Suprapubic skin (tissue), 4 donors: ENCODE results near the gene BASP1. TPM values are rescaled to one million over a fixed set of nuclear protein-coding genes. Genes with fewer than 3 reads are reported as not detected.
"Not testable (repeated sequence)": the region's sequence is repeated elsewhere in the genome, so short reads cannot be mapped to it uniquely, and the experiment has no call there.

ENCODE experiments used
- DNase-seq, 2 donors: peaks; one replicate each; pipeline ENCODE4 v3.0.0-alpha.2; 2019; ENCODE audit warnings: low spot score in 2 of 2
- H3K27ac ChIP-seq: fragments of 200-600 bp; sonication (generic); one replicate; pipeline ENCODE4 v1.5.1; 2019
- H3K27me3 ChIP-seq: fragments of 200-600 bp; sonication (generic); one replicate; pipeline ENCODE4 v1.5.1; 2019
- H3K36me3 ChIP-seq: fragments of 200-600 bp; sonication (generic); one replicate; pipeline ENCODE4 v1.5.1; 2019
- H3K4me1 ChIP-seq: fragments of 200-600 bp; sonication (generic); one replicate; pipeline ENCODE4 v1.5.1; 2019
- H3K4me3 ChIP-seq: fragments of 200-600 bp; sonication (generic); one replicate; pipeline ENCODE4 v1.5.1; 2019; ENCODE audit warnings: mild to moderate bottlenecking
- H3K9me3 ChIP-seq: fragments of 200-600 bp; sonication (generic); one replicate; pipeline ENCODE4 v1.5.1; 2019
- EP300 ChIP-seq: sonication (generic); formaldehyde crosslinking; IDR thresholded peaks from one replicate; pipeline ENCODE4 v1.6.1; 2017; ENCODE audit warnings: antibody characterized with exemption
- POLR2A ChIP-seq, 2 donors: fragments of 450-650 bp; IDR thresholded peaks; one replicate each; pipeline ENCODE4 v1.6.1; 2017; ENCODE audit warnings: antibody characterized with exemption in 2 of 2, mild to moderate bottlenecking in 2 of 2, moderate library complexity in 2 of 2
- POLR2AphosphoS5 ChIP-seq, 3 donors: sonication (generic); formaldehyde crosslinking; IDR thresholded peaks; one replicate each; pipeline ENCODE4 v1.6.1; 2017; ENCODE audit warnings: antibody characterized with exemption in 3 of 3
- WGBS: methylation state at CpG from one replicate; pipeline ENCODE4 v1.1.5; 2018; 5-methylcytosine and 5-hydroxymethylcytosine counted together
- total RNA-seq, 4 donors: library from RNA; depleted of rRNA; stranded (reverse); fragments of >200 nt; gene quantifications; one replicate each; pipeline ENCODE4 v1.1.0, GENCODE V29; 2016
- TF ChIP-seq, protein P1 (sequence below), 2 donors: fragments of 200-600 bp in 1 of 2; fragments of 450-650 bp in 1 of 2; sonication (generic) in 1 of 2; IDR thresholded peaks; one replicate each; pipeline ENCODE4 v1.5.1; 2016 to 2019; ENCODE audit warnings: antibody characterized with exemption in 2 of 2, mild to moderate bottlenecking in 1 of 2, moderate library complexity in 1 of 2

The BASP1 gene
- total RNA-seq, 4 donors from 2014 or later = 20.7 to 31.9 (median 26.2) TPM

DNA sequence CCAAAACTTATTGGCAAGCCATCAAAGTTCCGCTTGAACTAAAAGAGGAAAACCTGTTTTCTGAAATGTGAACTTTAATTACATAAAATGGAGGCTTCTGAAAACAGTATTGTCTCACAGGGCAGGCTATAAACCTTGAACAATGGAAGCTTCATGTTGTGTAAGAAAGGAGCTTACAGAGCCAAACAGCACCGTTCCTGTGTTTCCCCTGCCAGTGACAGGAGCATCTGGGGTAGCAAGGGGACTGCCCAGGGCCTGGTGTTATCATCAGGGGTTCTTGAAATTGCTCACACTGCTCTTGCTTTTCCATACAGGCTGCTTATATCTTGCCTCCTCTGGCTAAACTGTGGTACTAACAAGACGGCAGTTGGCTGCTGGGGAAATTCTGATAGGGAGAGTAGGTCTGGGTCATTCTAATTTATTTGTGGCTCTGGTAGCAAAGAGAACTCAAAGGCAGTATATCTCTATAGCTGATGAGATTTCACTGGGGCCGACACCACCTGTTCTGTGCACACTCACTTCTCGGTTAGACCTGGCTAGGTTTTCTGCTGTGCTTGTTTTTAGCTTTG, 40.4 kb downstream of the BASP1 start:
- no peaks in the 10 kb centered on the region for H3K27me3 ChIP-seq
- DNase-seq = no peak
- no peak overlapping the region for H3K27ac ChIP-seq
- peaks cover 3% of the 10 kb centered on the region for H3K4me1 ChIP-seq
- H3K9me3 ChIP-seq = no peaks in the 10 kb centered on the region
- no peaks in the 10 kb centered on the region for H3K36me3 ChIP-seq
- WGBS = 65% methylated on average over 5 of the region's 5 CpGs
- no peak overlapping the region for H3K4me3 ChIP-seq
- TF ChIP-seq POLR2A (IDR thresholded peaks at IDR 0.05) = no peak
- TF ChIP-seq POLR2AphosphoS5 (IDR thresholded peaks at IDR 0.05) = no peak
- TF ChIP-seq, protein P1, sequence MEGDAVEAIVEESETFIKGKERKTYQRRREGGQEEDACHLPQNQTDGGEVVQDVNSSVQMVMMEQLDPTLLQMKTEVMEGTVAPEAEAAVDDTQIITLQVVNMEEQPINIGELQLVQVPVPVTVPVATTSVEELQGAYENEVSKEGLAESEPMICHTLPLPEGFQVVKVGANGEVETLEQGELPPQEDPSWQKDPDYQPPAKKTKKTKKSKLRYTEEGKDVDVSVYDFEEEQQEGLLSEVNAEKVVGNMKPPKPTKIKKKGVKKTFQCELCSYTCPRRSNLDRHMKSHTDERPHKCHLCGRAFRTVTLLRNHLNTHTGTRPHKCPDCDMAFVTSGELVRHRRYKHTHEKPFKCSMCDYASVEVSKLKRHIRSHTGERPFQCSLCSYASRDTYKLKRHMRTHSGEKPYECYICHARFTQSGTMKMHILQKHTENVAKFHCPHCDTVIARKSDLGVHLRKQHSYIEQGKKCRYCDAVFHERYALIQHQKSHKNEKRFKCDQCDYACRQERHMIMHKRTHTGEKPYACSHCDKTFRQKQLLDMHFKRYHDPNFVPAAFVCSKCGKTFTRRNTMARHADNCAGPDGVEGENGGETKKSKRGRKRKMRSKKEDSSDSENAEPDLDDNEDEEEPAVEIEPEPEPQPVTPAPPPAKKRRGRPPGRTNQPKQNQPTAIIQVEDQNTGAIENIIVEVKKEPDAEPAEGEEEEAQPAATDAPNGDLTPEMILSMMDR (IDR thresholded peaks at IDR 0.05) = no peak
- no peak for TF ChIP-seq EP300

DNA sequence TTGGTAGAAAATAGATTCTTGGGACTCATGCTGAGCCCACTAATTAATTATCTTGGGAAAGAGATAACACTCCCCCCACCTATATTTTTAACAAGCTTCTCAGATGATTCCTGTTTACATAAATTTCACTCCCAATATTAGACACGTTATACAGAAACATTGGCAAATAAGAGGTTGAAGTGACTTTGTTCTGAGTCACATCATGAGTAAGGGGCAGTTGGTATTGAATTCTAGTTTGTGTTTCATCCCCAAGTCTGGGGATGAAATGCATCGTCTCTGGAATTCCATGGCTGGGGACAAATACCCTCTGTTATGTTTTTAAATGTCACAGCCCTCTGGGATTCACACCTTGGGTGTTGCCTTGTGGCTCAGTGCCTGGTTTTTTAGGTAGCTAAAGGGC, 41.0 kb downstream of the BASP1 start:
- 84% methylated on average over 2 of the region's 2 CpGs for WGBS
- H3K27me3 ChIP-seq = no peaks in the 10 kb centered on the region
- H3K4me1 ChIP-seq = peaks cover 3% of the 10 kb centered on the region
- no peak for DNase-seq
- no peak overlapping the region for H3K4me3 ChIP-seq
- TF ChIP-seq POLR2A (IDR thresholded peaks at IDR 0.05) (no peak), POLR2AphosphoS5 (IDR thresholded peaks at IDR 0.05) (no peak), EP300 (no peak)
- TF ChIP-seq, protein P1 (IDR thresholded peaks at IDR 0.05) = no peak
- H3K27ac ChIP-seq = no peak overlapping the region
- no peaks in the 10 kb centered on the region for H3K36me3 ChIP-seq
- H3K9me3 ChIP-seq = no peaks in the 10 kb centered on the region

DNA sequence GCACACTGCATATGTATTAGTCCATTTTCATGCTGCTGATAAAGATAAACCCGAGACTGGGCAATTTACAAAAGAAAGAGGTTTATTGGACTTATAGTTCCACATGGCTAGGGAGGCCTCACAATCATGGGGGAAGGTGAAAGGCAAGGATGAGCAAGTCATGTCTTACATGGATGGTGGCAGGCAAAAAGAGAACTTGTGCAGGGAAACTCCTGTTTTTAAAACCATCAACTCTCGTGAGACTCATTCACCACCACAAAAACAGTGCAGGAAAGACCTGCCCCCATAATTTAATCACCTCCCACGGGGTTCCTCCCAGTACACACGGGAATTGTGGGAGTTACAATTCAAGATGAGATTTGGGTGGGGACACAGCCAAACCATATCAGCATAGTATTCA, 41.6 kb downstream of the BASP1 start:
- not testable (repeated sequence) for H3K27me3 ChIP-seq, H3K4me3 ChIP-seq, H3K36me3 ChIP-seq, DNase-seq, H3K27ac ChIP-seq, H3K9me3 ChIP-seq, H3K4me1 ChIP-seq
- WGBS = 89% methylated on average over 4 of the region's 4 CpGs

DNA sequence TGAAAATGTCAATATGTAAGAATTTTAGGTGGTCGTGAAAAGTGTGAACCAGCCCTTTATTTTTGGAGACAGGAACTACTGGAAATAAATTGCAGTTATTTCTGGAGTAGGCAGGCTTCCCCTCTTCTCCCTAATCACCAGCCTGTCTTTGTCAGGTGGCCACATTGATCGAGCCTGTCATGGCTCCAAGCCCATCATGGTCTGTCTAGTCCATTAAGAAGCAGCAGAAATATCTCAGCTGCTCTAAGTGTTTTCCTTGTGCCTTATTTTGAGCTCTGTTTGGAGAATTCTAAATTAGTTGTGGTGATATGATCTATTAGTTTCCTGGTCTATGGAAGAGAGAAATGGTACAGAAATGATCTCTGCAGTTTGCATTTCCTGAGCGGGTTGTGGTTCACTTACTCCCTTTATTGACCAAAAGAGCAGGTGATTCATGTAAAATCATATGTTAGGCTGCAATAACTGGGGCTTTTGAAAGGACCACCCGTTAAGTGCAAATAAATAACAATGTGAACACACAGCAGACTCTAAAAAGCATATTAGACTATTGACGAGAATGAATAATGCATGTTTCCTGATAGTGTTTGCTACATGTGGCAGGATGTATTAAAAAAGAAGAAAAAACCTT, 42.3 kb downstream of the BASP1 start:
- Histone ChIP-seq H3K27ac (no peak overlapping the region), H3K36me3 (no peaks in the 10 kb centered on the region), H3K4me1 (peaks cover 3% of the 10 kb centered on the region), H3K4me3 (no peak overlapping the region), H3K27me3 (no peaks in the 10 kb centered on the region), H3K9me3 (no peaks in the 10 kb centered on the region)
- WGBS = 85% methylated on average over 5 of the region's 5 CpGs
- no peak for DNase-seq
- TF ChIP-seq, protein P1 (IDR thresholded peaks at IDR 0.05) = no peak
- no peak for TF ChIP-seq POLR2AphosphoS5 (IDR thresholded peaks at IDR 0.05)
- no peak for TF ChIP-seq POLR2A (IDR thresholded peaks at IDR 0.05)
- TF ChIP-seq EP300 = no peak

DNA sequence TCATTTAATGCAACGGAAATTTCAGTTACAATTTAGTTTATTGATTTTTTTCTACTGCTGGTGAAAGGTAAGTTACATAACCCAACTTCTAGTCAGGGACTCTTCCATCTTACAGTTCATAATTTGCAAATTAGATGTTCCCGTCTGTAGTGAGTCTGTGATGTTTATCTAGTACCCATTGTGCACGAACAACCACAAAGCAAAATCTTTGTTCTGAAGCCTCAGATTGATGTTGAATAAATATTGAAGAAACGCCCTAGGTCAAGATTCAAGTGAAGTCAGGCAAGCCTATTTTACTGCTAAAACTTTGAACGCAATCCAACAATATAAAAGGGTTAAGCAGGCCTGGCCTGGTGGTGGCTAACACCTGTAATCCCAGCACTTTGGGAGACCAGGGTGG, 43.1 kb downstream of the BASP1 start:
- no peaks in the 10 kb centered on the region for H3K36me3 ChIP-seq
- WGBS = 85% methylated on average over 5 of the region's 5 CpGs
- H3K9me3 ChIP-seq = no peaks in the 10 kb centered on the region
- no peak overlapping the region for H3K27ac ChIP-seq
- no peak for DNase-seq
- no peaks in the 10 kb centered on the region for H3K27me3 ChIP-seq
- no peak overlapping the region for H3K4me3 ChIP-seq
- TF ChIP-seq POLR2AphosphoS5 (IDR thresholded peaks at IDR 0.05) = no peak
- TF ChIP-seq EP300 = no peak
- TF ChIP-seq POLR2A (IDR thresholded peaks at IDR 0.05) = no peak
- TF ChIP-seq, protein P1 (IDR thresholded peaks at IDR 0.05) = no peak
- H3K4me1 ChIP-seq = peaks cover 3% of the 10 kb centered on the region

DNA sequence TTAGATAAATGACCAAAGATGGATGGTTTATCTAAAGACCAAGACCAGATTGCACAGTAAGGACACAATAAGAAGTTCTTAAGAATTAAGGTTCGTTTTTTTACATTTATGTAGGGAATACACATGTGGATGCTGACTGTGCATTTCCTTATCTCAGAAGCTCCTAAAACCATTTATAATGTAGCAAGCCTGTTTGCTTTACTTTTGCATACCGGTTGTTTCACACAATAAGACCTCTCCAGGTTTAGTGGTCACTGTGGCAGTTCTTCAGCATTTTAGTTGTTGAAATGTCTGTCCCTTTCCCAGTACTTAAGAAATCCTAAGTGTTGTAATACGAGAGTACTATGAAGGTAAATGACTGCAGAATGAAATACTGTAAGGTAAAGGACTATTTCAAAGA, 43.6 kb downstream of the BASP1 start:
- TF ChIP-seq, protein P1 (IDR thresholded peaks at IDR 0.05) = no peak
- TF ChIP-seq POLR2AphosphoS5 (IDR thresholded peaks at IDR 0.05) = no peak
- TF ChIP-seq EP300 = no peak
- TF ChIP-seq POLR2A (IDR thresholded peaks at IDR 0.05) = no peak
- WGBS = 76% methylated on average over 3 of the region's 3 CpGs

More for the DNA sequence above, 43.6 kb downstream of the BASP1 start:
- Histone ChIP-seq H3K27ac (no peak overlapping the region), H3K4me3 (no peak overlapping the region), H3K27me3 (no peaks in the 10 kb centered on the region), H3K9me3 (no peaks in the 10 kb centered on the region), H3K36me3 (no peaks in the 10 kb centered on the region), H3K4me1 (peaks cover 3% of the 10 kb centered on the region)
- DNase-seq = no peak
